IMR-90 (cell line): Measurements from ENCODE around the gene DDX53. TPM values are rescaled to one million over a fixed set of nuclear protein-coding genes. Genes with fewer than 3 reads are reported as not detected.
A peak's percentile ranks its signal among the peaks of the same experiment; 100 is the strongest.

Source experiments
- ATAC-seq: fragments of 200-7000 bp; cut with Tn5 transposase; 2 replicates; pipeline ENCODE4 v1.9.1; 2020; ENCODE audit warnings: low read depth, mild to moderate bottlenecking, moderate library complexity
- BruUV-seq: library from RNA; stranded (reverse); fragments of 400-500 nt; replicated peaks from 2 replicates; lab custom pipeline; 2021; lab: Mats Ljungman, UMichigan
- CTCF ChIA-PET: fragments of 300-600 bp; formaldehyde crosslinking; extraction: SDS; loops from one replicate; lab custom pipeline; 2021; ENCODE audit warnings: antibody characterized with exemption; lab: Yijun Ruan, JAX
- POLR2A ChIA-PET: fragments of 300-600 bp; sonication (Branson Sonifier 250); formaldehyde crosslinking; loops from one replicate; lab custom pipeline; 2022; ENCODE audit warnings: antibody characterized with exemption; ENCODE audit not compliant: unreplicated experiment; lab: Charles Lee
- DNase-seq: peaks from one replicate; pipeline ENCODE4 v3.0.0; 2013
- H2AFZ ChIP-seq: replicated peaks from 2 replicates; pipeline ENCODE3; 2013; ENCODE audit warnings: low read length, mild to moderate bottlenecking; ENCODE audit not compliant: poor library complexity
- H2AK5ac ChIP-seq: 2 replicates; pipeline ENCODE4 v1.6.1; 2013; ENCODE audit warnings: low read depth, low read length, inconsistent platforms
- H2AK9ac ChIP-seq: replicated peaks from 2 replicates; pipeline ENCODE3; 2013; ENCODE audit warnings: mild to moderate bottlenecking, low read depth, low read length, moderate library complexity; ENCODE audit not compliant: poor library complexity
- H2BK120ac ChIP-seq: 2 replicates; pipeline ENCODE4 v1.6.1; 2013; ENCODE audit warnings: low read depth, low read length, inconsistent platforms
- H2BK15ac ChIP-seq: 3 replicates; pipeline ENCODE4 v1.6.1; 2013; ENCODE audit warnings: low read depth, low read length, inconsistent platforms
- H2BK20ac ChIP-seq: 2 replicates; pipeline ENCODE4 v1.6.1; 2013; ENCODE audit warnings: low read depth, mild to moderate bottlenecking, inconsistent platforms, low read length, moderate library complexity
- H2BK5ac ChIP-seq: 2 replicates; pipeline ENCODE4 v1.6.1; 2013; ENCODE audit warnings: mild to moderate bottlenecking, low read depth, low read length, inconsistent platforms; ENCODE audit not compliant: poor library complexity, severe bottlenecking
- H3K14ac ChIP-seq: replicated peaks from 2 replicates; pipeline ENCODE4 v1.6.1; 2013; ENCODE audit warnings: low read depth, low read length, inconsistent platforms
- H3K18ac ChIP-seq: 2 replicates; pipeline ENCODE4 v1.6.1; 2013; ENCODE audit warnings: low read depth, low read length, control low read depth
- H3K23ac ChIP-seq: 2 replicates; pipeline ENCODE4 v1.6.1; 2013; ENCODE audit warnings: low read depth, low read length, inconsistent platforms
- H3K27ac ChIP-seq: 2 replicates; pipeline ENCODE4 v1.5.1; 2013; ENCODE audit warnings: mild to moderate bottlenecking, control low read depth, low read length; ENCODE audit not compliant: insufficient read depth
- H3K27me3 ChIP-seq: 2 replicates; pipeline ENCODE4 v1.6.1; 2013; ENCODE audit warnings: low read length; ENCODE audit not compliant: control insufficient read depth, insufficient read depth
- H3K36me3 ChIP-seq: 2 replicates; pipeline ENCODE4 v1.6.1; 2013; ENCODE audit warnings: low read length, mixed read lengths; ENCODE audit not compliant: control insufficient read depth, insufficient read depth
- H3K4ac ChIP-seq: 2 replicates; pipeline ENCODE4 v1.6.1; 2013; ENCODE audit warnings: low read depth, low read length, inconsistent platforms
- H3K4me1 ChIP-seq: 2 replicates; pipeline ENCODE4 v1.6.1; 2013; ENCODE audit warnings: low read length, mixed read lengths; ENCODE audit not compliant: control insufficient read depth, insufficient read depth
- H3K4me2 ChIP-seq: 2 replicates; pipeline ENCODE4 v1.6.1; 2013; ENCODE audit warnings: low read depth, mild to moderate bottlenecking, control low read depth, low read length, moderate library complexity
- H3K4me3 ChIP-seq: 2 replicates; pipeline ENCODE4 v1.5.1; 2013; ENCODE audit warnings: low read depth, mild to moderate bottlenecking, control low read depth, low read length, moderate library complexity; ENCODE audit not compliant: insufficient read depth
- H3K56ac ChIP-seq: 2 replicates; pipeline ENCODE4 v1.6.1; 2013; ENCODE audit warnings: low read length, inconsistent platforms; ENCODE audit not compliant: insufficient read depth; ENCODE audit errors: extremely low read depth
- H3K79me1 ChIP-seq, 2 experiments: 2 replicates each; pipeline ENCODE4 v1.6.1; 2013; ENCODE audit warnings: low read length in 2 of 2, inconsistent platforms in 1 of 2, low read depth in 1 of 2
- H3K9ac ChIP-seq: 2 replicates; pipeline ENCODE4 v1.6.1; 2013; ENCODE audit warnings: low read depth, low read length, control low read depth
- H3K9me1 ChIP-seq: 2 replicates; pipeline ENCODE4 v1.6.1; 2013; ENCODE audit warnings: low read length, inconsistent platforms; ENCODE audit not compliant: insufficient read depth
- H3K9me3 ChIP-seq: 2 replicates; pipeline ENCODE4 v1.6.1; 2013; ENCODE audit warnings: low read length; ENCODE audit not compliant: control insufficient read depth, insufficient read depth
- H4K20me1 ChIP-seq: 2 replicates; pipeline ENCODE4 v1.6.1; 2013; ENCODE audit warnings: low read length, inconsistent platforms; ENCODE audit not compliant: insufficient read depth
- H4K5ac ChIP-seq: 2 replicates; pipeline ENCODE4 v1.6.1; 2013; ENCODE audit warnings: mild to moderate bottlenecking, low read depth, low read length, control low read depth
- H4K8ac ChIP-seq, 2 experiments: 2 replicates each; pipeline ENCODE4 v1.6.1; 2013; ENCODE audit warnings: low read depth in 2 of 2, low read length in 2 of 2, control low read depth in 1 of 2, inconsistent platforms in 1 of 2
- H4K91ac ChIP-seq: 2 replicates; pipeline ENCODE4 v1.6.1; 2013; ENCODE audit warnings: low read depth, low read length, inconsistent platforms; ENCODE audit not compliant: insufficient read depth
- NFE2L2 ChIP-seq: fragments of 150-350 bp; IDR thresholded peaks from 2 replicates; pipeline ENCODE4 v1.6.1; 2016; ENCODE audit warnings: low read depth, mild to moderate bottlenecking, low read length
- RAD21 ChIP-seq: IDR thresholded peaks from 2 replicates; pipeline ENCODE4 v1.6.1; 2012; ENCODE audit warnings: low read length, improper control_type of control experiment
- WGBS, 2 experiments: methylation state at CpG; one replicate each; pipeline versions ENCODE4 v1.1.5 to v1.1.7; 2013; ENCODE audit warnings: missing lambda C conversion rate in 2 of 2; ENCODE audit not compliant: insufficient read length in 1 of 2; ENCODE audit errors: extremely low coverage in 2 of 2; 5-methylcytosine and 5-hydroxymethylcytosine counted together
- dilution Hi-C: fragments of 300-500 bp; cut with HindIII; formaldehyde crosslinking; loops from one replicate; pipeline ENCODE4 v1.14.3; 2018; ENCODE audit warnings: low sequenced_read_pairs; ENCODE audit not compliant: unreplicated experiment
- in situ Hi-C: fragments of 300-500 bp; cut with MboI; formaldehyde crosslinking; loops from 3 replicates; pipeline ENCODE4 v1.14.3; 2019; ENCODE audit warnings: low sequenced_read_pairs, inconsistent platforms, mixed read lengths
- intact Hi-C: fragments of 100-400 bp; cut with micrococcal nuclease; formaldehyde crosslinking; loops from 2 replicates; pipeline ENCODE4 v1.10.0; 2022
- polyA plus RNA-seq, 3 experiments: library from polyadenylated mRNA; depleted of rRNA; stranded (reverse); fragments of >200 nt; gene quantifications; 2 replicates each; pipeline ENCODE4 v1.2.3, GENCODE V29; 2012; ENCODE audit warnings: low replicate concordance in 1 of 3
- total RNA-seq: library from RNA; depleted of rRNA; stranded (reverse); fragments of >200 nt; gene quantifications from 2 replicates; pipeline ENCODE4 v1.2.3, GENCODE V29; 2012
- TF ChIP-seq, protein P1 (sequence below): conservative IDR thresholded peaks from 2 replicates; pipeline ENCODE4 v1.5.1; 2012; ENCODE audit warnings: mild to moderate bottlenecking, low read depth, low read length, improper control_type of control experiment

Gene DDX53
- total and polyA plus RNA-seq, 2 of the 4 experiments (the other 2 are of a cell fraction) = not detected

DNA sequence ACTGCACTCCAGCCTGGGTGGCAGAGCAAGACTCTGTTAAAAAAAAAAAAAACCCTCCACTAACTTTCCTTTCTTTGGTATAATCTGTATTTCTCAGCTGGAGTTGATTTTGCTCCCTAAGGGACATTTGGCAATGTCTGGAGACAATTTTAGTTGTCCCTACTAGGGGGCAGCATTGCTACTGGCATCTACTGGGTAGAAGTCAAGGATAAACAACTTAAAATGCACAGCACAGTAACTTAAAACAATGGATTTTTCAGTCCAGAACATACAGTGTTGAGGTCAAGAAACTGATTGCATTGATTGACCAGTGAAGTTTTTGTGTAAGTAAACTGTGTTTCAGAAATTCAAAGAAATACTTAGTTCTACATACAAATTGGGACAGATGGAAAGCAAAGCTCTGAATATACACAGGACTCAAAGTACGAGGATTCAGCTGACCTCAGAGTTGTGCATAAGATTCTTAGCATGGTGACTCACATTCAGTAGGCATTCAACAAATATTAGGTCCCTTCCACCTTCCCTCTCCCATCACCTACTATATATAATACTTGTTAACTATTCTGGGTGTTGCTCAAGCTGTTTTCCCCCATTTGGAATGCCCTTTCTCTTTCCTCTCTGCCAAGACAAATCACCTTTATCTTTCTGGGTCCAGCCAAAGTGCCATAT is 8.8 kb downstream of the DDX53 start:
- Histone ChIP-seq H2AK5ac (no peak overlapping the region), H2AFZ (no peak overlapping the region), H3K14ac (no peak overlapping the region), H2AK9ac (no peak overlapping the region), H4K91ac (no peak overlapping the region), H2BK5ac (no peak overlapping the region), H3K56ac (no peak overlapping the region), H3K18ac (no peak overlapping the region), H2BK20ac (no peak overlapping the region), H2BK15ac (no peak overlapping the region), H3K4ac (no peak overlapping the region), H3K4me2 (peak overlapping the region; percentile 74; the same call in 1 of the 2 replicates), H4K20me1 (no peaks in the 10 kb centered on the region), H3K36me3 (no peaks in the 10 kb centered on the region), H3K9ac (no peak overlapping the region), H3K9me1 (no peaks in the 10 kb centered on the region), H3K27me3 (no peaks in the 10 kb centered on the region), H3K79me1 (no peaks in the 10 kb centered on the region), H3K4me1 (no peaks in the 10 kb centered on the region), H3K23ac (no peak overlapping the region), H4K8ac (no peak overlapping the region), H3K4me3 (no peak overlapping the region), H3K27ac (no peak overlapping the region), H3K9me3 (no peaks in the 10 kb centered on the region), H2BK120ac (no peak overlapping the region), H4K5ac (no peak overlapping the region)
- TF ChIP-seq RAD21 (0 out of 2 replicates have a peak, but pooled peaks have one; percentile 10), NFE2L2 (no peak)
- TF ChIP-seq, protein P1, sequence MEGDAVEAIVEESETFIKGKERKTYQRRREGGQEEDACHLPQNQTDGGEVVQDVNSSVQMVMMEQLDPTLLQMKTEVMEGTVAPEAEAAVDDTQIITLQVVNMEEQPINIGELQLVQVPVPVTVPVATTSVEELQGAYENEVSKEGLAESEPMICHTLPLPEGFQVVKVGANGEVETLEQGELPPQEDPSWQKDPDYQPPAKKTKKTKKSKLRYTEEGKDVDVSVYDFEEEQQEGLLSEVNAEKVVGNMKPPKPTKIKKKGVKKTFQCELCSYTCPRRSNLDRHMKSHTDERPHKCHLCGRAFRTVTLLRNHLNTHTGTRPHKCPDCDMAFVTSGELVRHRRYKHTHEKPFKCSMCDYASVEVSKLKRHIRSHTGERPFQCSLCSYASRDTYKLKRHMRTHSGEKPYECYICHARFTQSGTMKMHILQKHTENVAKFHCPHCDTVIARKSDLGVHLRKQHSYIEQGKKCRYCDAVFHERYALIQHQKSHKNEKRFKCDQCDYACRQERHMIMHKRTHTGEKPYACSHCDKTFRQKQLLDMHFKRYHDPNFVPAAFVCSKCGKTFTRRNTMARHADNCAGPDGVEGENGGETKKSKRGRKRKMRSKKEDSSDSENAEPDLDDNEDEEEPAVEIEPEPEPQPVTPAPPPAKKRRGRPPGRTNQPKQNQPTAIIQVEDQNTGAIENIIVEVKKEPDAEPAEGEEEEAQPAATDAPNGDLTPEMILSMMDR = peak; percentile 31; the same call in 1 of the 2 replicates
- in situ Hi-C loops (no loop called here), dilution Hi-C loops (no loop called here), intact Hi-C loops (loop anchor here (5.0 kb wide), 1 partner anchor 871 kb away; no protein-coding TSS in a partner anchor)
- peak; percentile 77 for ATAC-seq
- ChIA-PET POLR2A (interaction anchor here (0.6 kb wide), 1 partner anchor 347 kb away, joined by 4 read pairs; no protein-coding TSS in a partner anchor), CTCF (interaction anchor here (0.6 to 0.7 kb wide), 2 partner anchors 40 to 999 kb away, joined by 3 to 4 read pairs; no protein-coding TSS in a partner anchor)
- no TSS peak for BruUV-seq
- no CpG with 5 or more reads among the region's 1 CpG for WGBS, 2 experiments
- DNase-seq = peak; percentile 39
